Fibroblast of lung (primary cell): ENCODE results near the gene GP1BB.

ENCODE experiments used
- CTCF ChIP-seq, 2 donors: IDR thresholded peaks in 1 of 2; conservative IDR thresholded peaks in 1 of 2; 1 replicate in 1 of 2; 2 replicates in 1 of 2; pipeline ENCODE4 v1.5.1; 2011 to 2012; ENCODE audit warnings: low read length in 2 of 2, control low read depth in 1 of 2, inconsistent platforms in 1 of 2, low read depth in 1 of 2, mild to moderate bottlenecking in 1 of 2
- EZH2 ChIP-seq: IDR thresholded peaks from 2 replicates; pipeline ENCODE4 v1.5.1; 2012; ENCODE audit warnings: low read length, control low read depth, mild to moderate bottlenecking; ENCODE audit errors: missing control alignments

- TF ChIP-seq CTCF (conservative IDR thresholded peaks at IDR 0.05 in 1 of 2, IDR thresholded peaks at IDR 0.05 in 1 of 2; ENCODE audit: low read depth in 1 of 2, low read length in 2 of 2) (no peak), EZH2 (no peak)
Observed at GRCh38 chr22:19766240-19766510, 42.8 kb downstream of the GP1BB start.
